OCI-M2 (cell line): ENCODE data around the gene JPH3.

Experiments used
- DNase-seq: peaks from one replicate; lab custom pipeline; 2025; ENCODE audit not compliant: unreplicated experiment; lab: John Stamatoyannopoulos, UW

Gene JPH3

DNA sequence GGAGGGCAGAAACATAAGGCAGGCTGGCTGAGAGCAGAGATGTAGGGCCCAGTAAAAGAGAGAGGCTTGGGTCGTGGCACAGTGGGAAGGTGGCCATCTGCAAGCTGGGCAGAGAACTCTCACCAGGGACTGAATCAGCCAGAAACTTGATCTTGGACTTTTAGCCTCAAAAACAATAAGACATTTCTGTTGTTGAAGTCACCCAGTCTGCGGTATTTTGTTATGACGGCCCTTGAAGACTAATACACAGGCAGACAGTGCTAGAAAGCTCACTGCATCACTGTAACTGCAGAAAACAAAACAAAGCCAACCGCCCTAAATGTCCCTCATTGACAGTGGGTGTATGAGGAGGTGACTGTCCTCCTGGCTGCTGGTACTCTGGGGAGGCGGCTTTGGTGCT lies 3.9 kb upstream of the JPH3 start:
- no peak for DNase-seq

DNA sequence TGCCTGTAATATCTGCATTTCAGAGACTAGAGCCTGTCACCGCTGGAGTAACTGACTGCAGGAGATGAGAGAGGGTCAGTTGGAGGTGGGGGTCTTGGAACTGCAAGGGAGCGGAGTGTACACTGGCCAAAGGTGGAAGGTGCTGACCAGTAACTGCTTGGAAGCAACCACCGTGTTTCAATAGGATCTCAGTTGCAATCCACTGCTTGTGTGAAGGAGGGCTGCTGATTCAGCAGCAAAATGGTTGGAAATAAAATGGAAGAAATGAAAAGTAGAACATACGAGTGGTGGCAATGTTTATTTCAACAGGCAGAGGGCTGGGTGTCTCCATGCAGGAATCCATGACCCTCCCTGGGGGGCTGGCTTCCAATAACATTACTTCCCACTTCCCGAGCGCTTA lies 2.1 kb upstream of the JPH3 start:
- no peak for DNase-seq

DNA sequence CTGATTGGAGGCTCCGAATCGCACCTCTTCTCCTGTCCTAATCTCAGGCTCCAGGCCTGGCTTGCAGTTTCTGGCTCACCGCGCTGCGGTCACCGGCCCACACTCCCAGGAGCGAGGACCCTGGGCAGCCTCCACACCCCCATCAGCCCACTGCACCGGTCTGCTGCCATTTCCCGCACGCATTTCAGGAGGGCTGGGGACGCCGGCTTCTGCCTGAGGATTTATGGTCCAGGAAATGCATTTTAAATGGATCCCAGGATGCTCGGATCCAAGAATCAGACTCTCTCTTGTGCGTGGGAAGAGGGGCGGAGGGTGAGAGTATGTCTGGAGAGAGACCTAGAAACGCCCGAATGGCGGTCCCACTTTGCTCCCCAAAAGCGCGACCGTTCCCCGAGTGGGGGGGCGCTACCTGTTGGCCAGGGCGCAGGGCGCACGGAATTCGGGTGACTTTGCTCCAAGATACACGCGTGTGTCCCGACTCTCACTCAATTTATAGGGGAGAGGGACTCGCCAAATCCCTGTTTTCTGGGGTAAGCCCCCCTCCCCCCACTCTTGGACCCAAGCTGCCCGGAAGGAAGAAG lies 817 bp upstream of the JPH3 start:
- DNase-seq = no peak

DNA sequence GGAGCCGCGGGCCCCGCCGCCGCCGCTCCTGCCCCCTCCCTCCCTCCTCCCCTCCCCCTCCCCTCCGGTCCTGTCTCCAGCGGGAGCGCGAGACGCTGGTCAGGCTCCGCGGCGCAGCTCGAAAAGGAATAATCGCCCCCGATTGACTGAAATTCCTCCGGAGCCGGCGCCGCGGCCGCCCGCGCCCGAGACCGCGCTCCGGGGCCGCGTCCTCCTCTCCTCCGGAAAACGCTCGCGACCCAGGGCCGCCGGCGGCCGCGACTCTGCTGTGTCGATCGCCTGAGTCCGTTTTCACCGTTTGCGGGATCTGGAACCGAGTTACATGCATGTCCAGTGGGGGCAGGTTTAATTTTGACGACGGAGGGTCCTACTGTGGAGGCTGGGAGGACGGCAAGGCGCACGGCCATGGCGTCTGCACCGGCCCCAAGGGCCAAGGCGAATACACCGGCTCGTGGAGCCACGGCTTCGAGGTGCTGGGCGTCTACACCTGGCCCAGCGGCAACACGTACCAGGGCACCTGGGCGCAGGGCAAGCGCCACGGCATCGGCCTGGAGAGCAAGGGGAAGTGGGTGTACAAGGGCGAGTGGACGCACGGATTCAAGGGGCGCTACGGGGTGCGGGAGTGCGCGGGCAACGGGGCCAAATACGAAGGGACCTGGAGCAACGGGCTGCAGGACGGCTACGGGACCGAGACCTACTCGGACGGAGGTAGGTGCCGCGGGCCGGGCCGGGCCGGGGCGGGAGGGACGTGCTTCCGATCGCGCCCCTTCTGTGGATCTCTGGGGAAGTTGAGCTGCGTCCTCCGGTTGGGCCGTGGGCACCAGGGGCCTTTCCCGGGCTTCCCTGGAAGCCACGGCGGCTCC lies 744 bp downstream of the JPH3 start:
- DNase-seq = no peak

DNA sequence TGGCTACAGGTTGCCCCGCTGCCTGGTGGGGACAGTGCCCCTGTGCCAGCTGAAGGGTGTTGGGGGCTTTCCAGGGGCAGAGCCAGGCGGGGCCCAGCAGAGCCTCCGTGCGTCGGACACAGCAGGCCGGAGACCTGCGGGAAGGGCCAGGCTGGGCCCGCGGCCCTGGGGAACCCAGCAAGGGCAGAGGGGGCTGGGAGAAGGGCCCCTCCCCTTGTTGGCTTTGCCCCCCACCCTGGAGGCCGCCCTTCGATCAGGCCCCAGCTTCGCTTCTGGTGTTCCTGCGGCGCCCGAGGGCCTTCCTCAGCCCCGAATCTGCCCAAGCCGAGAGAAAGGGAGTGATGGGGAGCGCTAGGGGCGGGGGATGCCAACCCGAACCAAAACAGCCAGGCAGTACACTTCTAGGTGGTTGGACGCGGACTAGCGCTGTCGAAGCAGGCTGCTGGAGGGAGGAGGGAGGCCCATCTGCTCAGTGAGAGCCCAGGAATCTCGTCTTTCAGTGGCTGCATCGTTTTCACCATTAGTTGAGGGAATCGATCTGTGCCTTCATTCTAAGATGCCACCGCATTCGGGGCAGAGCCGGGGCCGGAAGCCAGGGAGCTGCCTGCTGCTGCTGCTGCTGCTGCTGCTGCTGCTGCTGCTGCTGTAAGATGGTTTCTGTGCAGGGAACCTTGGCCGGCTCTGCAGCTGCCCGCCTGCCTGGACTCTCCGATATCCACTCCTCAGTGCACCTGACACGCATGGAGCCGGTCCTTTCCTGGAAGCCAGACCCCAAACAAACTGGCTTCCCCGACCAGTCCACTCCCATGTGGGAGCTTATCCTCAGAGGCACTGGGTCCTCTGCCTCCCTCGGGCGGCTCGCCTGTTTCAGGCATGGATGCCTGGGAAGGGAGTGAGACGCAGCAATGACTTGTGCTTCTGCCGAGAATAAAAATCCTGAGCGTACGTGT lies 1.7 kb downstream of the JPH3 start:
- DNase-seq = no peak

DNA sequence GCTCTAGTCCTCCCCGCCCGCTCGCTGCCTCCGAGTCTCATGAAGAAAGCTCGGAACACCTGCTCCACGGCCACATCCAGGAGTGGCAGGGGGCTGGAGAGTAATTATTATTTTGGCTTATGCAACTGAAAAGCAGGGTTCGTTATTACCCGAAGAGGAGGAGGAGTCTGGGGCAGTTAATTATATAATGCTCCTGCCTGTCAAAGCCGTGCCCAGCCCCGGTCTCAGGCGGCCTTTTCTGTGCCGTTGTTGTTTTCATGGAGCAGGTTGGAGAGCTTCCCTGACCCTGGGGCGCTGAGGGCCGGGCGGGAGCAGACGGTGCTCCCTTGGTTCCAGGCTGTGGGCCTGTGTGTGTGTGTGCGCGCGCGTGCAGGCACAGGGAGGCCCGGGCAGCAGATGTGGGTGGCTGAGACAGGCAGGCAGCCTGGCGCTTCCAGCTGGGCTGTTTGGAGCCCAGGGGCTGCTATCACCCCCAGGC lies 2.4 kb downstream of the JPH3 start:
- DNase-seq = no peak

DNA sequence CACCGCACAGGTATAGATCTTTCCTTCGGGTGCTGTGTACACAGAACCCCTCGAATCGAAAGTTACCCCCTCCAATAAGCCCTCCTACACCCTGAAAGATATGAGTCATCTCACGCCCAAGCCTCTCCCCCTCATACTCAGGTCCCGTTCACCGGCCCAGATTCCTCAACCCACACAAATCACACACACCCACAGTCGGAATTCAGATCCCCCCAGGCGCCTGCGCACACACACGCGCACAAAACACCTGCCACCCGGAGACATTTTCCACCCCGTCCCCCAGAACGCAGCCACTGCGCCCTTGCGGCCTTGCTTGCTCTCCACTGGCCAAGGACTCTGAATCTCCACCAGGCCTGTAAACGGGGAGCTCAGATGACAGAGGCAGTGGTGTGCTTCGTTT lies 4.9 kb downstream of the JPH3 start:
- DNase-seq = no peak

DNA sequence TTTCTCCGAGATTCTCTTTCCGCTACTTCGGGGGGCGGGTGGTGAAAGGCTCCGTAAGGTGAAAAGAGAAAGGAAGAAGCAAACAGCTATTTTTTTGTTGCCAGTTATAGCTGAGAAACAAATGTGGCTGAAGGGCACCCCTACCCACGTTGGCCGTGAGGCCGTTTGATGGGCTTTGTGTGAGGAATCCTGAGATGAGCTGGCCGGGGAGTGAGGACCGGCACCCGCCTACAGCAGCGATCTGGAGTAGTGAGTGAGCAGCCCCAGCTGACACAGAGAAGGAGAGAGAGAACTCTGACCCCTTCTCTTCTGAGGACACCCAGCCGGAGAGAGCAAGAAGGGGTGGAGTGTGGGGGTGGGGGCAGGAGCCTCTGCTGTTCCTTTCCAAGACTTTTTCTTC lies 5.6 kb downstream of the JPH3 start:
- DNase-seq = no peak

DNA sequence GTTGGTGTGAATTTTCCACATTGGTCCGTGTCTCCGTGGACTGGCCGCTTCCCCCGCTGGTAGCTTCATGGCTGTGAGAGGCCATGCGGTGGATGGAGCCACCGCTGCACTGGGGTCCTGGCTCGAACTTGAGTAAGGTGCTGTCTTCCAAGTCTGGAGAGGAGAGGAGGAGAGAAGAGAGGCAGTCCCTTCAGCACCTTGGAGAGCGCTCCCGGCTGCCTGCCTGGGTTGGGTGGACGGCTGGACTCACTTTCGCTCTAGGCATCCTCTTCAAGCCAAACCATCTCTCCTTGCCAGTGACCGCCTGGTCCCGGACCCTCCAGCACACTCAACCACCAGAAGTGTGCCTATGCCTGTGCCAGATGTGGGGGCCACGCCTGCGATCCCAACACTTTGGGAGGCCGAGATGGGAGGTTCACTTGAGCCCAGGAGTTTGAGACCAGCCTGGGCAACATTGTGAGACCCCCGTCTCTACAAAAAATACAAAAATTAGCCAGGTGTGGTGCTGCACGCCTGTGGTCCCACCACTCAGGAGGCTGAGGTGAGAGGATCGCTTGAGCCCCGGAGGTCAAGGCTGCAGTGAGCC lies 6.2 kb downstream of the JPH3 start:
- peak; percentile 62 for DNase-seq

DNA sequence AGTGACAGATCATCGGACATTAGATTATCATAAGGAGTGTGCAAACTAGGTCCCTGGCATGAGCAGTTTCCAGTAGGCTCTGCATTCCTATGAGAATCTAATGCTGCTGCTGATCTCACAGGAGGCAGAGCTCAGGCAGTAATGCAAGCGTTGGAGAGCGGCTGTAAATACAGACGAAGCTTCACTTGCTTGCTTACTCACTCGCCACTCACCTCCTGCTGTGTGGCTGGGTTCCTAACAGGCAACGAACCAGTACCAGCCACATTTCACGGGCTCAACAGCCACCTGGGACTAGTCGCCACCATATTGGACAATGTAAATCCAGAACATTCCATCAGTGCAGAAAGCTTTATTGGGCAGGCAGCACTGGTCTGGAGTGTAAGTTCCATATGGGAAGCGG lies 7.7 kb downstream of the JPH3 start:
- no peak for DNase-seq

DNA sequence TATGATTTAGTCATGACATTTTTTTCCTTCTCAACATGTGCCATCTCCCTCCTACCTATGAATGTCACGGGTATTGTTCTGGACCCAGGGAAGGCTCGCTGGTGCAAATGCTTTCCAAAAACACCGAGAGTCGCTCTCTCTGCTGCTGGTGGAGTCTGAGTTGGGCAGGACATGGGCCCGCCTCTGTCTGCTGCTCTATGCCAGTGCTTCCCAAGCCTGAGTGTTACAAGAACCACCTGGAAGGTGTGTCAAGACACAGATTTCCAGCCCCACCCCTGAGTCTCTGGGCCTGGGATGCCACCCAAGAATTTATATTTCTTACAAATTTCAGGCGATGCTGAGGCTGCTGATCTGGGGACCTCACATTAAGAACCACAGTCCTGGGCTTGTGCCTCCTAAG lies 9.1 kb downstream of the JPH3 start:
- DNase-seq = no peak

DNA sequence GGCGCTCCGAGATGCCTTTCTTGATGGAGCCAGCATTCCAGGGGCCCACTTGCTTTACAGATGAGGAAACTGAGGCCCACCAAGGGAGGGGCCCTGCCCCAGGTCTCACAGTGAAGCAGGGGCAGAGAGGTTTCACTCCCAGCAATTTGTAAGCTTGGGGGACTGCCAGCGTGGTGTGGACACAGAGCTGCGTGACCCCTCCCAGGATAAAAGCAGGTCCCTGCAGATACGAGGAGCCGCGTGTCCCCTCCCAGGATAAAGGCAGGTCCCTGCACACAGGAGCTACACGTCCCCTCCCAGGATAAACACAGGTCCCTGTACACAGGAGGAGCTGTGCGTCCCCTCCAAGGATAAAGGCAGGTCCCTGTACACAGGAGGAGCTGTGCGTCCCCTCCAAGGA lies 11.7 kb downstream of the JPH3 start:
- no peak for DNase-seq

DNA sequence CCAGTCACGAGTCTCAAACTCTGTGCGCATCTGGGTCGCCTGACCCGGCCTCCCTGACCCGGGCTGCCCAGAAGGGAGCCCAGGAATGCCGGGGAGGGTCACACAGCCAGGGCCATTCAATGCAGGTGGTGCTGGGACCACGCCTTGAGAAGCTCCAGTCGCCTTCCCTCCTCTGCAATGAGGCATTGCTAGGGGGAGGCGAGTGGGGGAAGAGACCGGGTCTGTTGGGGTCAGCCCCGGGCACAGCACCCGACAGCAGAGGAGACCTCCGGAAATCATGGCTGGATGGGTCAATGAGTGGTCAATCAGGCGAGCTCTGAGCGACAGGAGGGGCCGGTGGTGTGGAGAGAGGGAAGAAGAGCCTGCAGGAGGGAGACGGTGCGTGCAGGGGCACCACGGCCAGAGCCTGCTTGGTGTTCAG lies 13.3 kb downstream of the JPH3 start:
- no peak for DNase-seq

DNA sequence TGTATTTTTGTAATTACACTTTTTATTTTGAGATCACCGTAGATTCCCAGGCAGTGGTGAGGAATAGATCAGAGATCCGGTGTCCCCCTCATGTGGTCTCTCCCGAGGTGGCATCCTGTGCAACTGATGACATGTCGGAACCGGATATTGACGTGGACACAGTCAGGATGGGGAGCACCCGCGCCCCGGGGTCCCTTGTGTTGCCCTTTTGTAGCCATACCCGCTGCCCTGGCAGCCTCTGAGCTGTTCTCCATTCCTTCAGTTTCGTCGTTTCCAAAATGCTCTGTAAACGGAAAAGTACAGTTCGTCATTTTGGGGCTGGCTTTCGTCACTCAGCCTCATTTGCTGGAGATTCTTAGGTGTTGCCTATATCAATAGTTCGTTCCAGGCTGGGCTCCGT lies 14.2 kb downstream of the JPH3 start:
- no peak for DNase-seq

DNA sequence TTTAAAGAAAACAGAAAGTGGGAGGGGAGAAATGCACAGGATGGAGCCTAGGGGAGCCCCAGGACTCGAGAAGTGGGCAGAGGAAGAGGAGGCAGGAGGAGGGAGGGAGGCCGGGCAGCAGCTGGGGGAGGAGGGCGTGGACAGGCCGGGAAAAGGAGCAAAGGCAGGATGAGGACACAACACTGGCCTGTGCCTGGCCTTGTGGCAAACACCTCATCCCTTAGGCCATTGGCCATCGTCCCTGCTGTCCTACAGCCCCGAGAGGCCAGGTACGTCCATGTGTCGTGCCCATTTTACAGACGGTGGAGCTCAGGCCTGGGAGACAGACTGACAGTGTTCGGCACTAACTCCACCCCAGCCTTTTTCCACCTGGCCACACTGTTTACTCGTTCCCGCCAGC lies 15.9 kb downstream of the JPH3 start:
- no peak for DNase-seq

DNA sequence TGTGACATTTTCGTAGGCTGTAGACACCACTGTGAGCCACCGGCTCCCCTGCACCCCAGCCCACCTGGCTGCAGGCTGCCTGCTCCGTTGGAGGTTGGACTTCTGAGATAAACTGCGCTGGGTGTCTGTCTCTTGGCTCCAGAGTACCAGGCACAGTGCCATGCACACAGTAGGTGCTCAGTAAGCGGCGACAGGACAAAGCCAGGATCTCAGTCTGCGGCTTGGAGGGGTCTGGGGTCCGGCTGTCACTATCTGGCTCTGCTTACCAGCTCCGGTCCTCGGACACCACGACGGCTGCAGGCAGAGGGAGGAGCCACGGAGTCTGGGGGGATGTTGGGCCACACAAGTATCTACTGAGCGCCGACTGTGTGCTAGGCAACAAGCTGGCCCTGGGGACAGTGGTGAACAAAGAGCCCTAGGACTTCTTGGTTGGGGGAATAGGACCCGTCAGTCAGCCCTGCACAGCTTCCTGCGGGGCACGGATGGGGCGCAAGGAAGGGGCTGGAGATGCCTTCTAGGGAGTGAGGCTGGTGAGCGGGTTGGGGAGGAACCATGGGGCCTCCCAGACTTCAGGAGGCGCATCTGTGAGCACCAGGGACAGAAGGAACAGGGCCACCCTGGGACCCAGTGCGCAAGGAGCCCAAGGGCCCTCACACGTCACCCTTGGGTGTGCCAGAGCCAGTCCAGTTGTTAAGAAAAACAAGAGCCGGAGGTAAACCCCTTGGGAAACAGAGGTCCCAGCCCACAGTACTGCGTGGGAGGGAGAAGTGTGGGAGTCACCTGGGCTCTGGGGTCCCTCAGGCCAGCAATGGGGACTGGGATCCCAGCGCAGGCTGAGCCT lies 17.3 kb downstream of the JPH3 start:
- DNase-seq = no peak

DNA sequence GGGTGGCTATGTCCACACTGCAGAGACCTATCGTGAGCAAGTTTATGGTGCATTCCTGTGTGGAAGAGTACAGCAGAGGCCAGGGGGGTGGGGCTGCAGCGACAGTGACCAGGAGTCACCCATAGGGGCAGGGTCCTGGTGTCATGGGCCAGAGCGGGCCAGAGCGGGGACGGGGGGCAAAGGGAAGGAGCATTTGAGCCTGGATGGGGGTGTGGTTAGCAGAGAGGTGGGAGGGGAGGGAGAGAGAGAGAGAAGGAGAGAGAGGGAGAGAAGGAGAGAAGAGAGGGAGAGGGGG lies 17.8 kb downstream of the JPH3 start:
- no peak for DNase-seq

DNA sequence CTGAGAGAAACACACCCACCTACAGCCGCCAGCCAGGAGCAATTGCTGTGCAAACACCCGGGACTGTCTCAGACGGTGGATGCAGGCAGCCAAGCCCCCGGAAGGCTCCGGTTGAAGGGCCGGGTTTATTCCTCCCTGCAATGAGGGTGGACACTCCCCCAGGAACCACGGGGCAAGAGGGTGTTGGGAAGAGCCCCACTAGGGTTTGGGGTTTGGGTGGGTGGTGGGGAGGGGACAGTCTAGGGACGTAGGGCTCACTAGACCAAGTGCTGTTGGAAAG lies 19.2 kb downstream of the JPH3 start:
- DNase-seq = no peak

DNA sequence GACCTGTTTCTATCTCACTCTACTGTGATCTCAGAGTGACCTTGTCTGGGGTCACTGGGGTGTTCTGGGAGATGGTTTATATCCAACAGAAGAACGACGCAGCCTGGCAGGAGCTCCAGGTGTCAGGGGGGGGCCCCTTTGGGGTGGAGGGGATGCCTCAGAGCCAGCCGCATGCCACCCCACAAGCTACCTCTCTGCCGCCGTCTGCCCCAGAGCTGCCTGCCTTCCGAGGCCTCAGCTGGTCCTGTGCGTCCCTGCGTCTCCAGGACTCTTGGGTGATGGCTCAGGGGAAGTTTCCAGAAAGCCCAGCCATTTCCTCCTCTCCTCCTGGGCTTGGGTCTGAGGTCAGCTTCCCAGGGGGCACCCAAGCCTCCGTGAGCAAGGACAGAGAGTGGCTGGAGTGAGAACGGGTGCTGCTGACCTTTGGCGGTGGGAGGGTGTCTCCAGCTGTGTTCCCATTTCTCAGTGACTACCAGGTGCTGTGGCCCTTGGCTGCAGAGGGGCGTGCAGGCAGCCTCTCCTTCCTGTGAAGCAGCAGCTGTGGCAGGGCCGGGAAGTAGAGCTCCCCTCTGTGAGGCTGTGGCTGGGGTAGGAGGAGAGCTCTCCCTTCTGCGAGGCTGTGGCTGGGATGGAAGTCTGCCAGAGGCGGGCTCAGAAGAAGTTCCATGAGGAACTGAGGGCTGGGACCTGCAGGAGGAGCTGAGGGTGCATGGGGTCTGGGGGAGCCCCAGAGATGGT lies 19.8 kb downstream of the JPH3 start:
- DNase-seq = no peak

DNA sequence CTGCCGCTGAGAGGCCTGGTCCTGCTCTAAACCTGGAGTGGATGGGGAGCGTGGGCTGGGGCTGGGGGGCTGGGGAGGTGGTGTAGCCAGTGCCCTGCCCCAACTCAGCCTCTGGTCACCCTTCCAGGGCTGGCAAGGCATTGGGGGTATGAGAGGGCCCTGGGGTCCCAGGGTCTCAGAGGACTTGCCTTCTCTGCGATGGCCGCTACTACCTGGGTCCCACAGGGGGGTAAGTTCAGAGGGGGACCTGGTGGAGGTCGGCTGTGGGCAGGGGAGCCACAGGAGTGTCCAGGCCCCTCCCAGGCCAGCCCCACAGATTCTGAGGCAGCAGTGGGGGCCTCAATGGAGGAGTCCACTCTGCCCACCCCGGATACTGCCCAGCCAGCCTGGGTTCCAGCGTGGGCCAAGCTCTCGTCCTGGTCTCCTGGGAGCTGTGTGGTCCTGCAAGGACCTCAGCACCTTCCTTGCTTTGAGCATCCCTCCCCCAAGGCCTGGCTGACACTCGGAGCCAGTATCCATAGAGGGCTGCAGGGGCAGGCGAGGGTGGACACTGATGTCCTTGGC lies 20.5 kb downstream of the JPH3 start:
- DNase-seq = no peak
